Epithelial cell of prostate (primary cell): ENCODE data around the gene SEPTIN5.
"Not testable (repeated sequence)": the region's sequence is repeated elsewhere in the genome, so short reads cannot be mapped to it uniquely, and the experiment has no call there.

Experiments
- DNase-seq: peaks from one replicate; pipeline ENCODE4 v3.0.0-alpha.2; 2011; ENCODE audit warnings: low read depth, low spot score
- H3K27ac ChIP-seq: fragments of 450-650 bp; 2 replicates; pipeline ENCODE4 v1.5.1; 2017; ENCODE audit warnings: mild to moderate bottlenecking

Gene SEPTIN5

GRCh38 chr22:19718456-19719049, 4.2 kb downstream of the SEPTIN5 start:
- H3K27ac ChIP-seq: no peak overlapping the region
- no peak for DNase-seq

- DNase-seq: no peak
- H3K27ac ChIP-seq: no peak overlapping the region
Measured at GRCh38 chr22:19719050-19719482, 4.8 kb downstream of the SEPTIN5 start.

- no peak overlapping the region for H3K27ac ChIP-seq
- DNase-seq: no peak
Measured at GRCh38 chr22:19719488-19720021, 5.3 kb downstream of the SEPTIN5 start.

- no peak for DNase-seq
- no peak overlapping the region for H3K27ac ChIP-seq
Measured at GRCh38 chr22:19720150-19720827, 6.0 kb downstream of the SEPTIN5 start.

GRCh38 chr22:19720999-19721329, 6.7 kb downstream of the SEPTIN5 start:
- no peak for DNase-seq
- H3K27ac ChIP-seq: no peak overlapping the region

GRCh38 chr22:19721330-19722177, 7.3 kb downstream of the SEPTIN5 start:
- no peak overlapping the region for H3K27ac ChIP-seq
- no peak for DNase-seq

- no peak for DNase-seq
- no peak overlapping the region for H3K27ac ChIP-seq
Measured at GRCh38 chr22:19722178-19722981, 8.1 kb downstream of the SEPTIN5 start.

- DNase-seq: no peak
- H3K27ac ChIP-seq: no peak overlapping the region
Measured at GRCh38 chr22:19722982-19723231, 8.6 kb downstream of the SEPTIN5 start.

GRCh38 chr22:19723232-19723982, 9.1 kb downstream of the SEPTIN5 start, which contains the start of gene GP1BB:
Gene GP1BB (plus strand): TSS chr22:19723539. CDS start chr22:19723570, 31 bp downstream.
- no peak within 1 kb of the TSS for H3K27ac ChIP-seq
- DNase-seq: no peak

GRCh38 chr22:19723983-19724827, 9.9 kb downstream of the SEPTIN5 start:
- no peak for DNase-seq
- H3K27ac ChIP-seq: no peak overlapping the region

- H3K27ac ChIP-seq: no peak overlapping the region
- DNase-seq: no peak
Measured at GRCh38 chr22:19724927-19725661, 10.8 kb downstream of the SEPTIN5 start.

- DNase-seq, H3K27ac ChIP-seq: not testable (repeated sequence)
Measured at GRCh38 chr22:19726064-19726788, 11.9 kb downstream of the SEPTIN5 start.

GRCh38 chr22:19727310-19728150, 13.2 kb downstream of the SEPTIN5 start:
- no peak for DNase-seq

GRCh38 chr22:19728271-19728670, 14.0 kb downstream of the SEPTIN5 start:
- no peak for DNase-seq
- no peak overlapping the region for H3K27ac ChIP-seq

More at GRCh38 chr22:19727310-19728150, 13.2 kb downstream of the SEPTIN5 start:
- no peak overlapping the region for H3K27ac ChIP-seq

GRCh38 chr22:19728836-19729235, 14.5 kb downstream of the SEPTIN5 start:
- H3K27ac ChIP-seq: no peak overlapping the region
- no peak for DNase-seq

- no peak overlapping the region for H3K27ac ChIP-seq
- DNase-seq: no peak
Measured at GRCh38 chr22:19729507-19729906, 15.2 kb downstream of the SEPTIN5 start.

GRCh38 chr22:19730198-19730597, 15.9 kb downstream of the SEPTIN5 start:
- H3K27ac ChIP-seq: no peak overlapping the region
- no peak for DNase-seq
